Thoracic aorta (tissue), 2 donors: Measurements from ENCODE around the gene NUAK1. TPM values are rescaled to one million over a fixed set of nuclear protein-coding genes. Genes with fewer than 3 reads are reported as not detected.

Experiments
- ATAC-seq: fragments of 150-250 bp; one replicate; pipeline ENCODE4 v1.8.0; 2017; ENCODE audit warnings: low read depth; ENCODE audit not compliant: insufficient number of reproducible peaks, low FRiP score
- DNase-seq: peaks from one replicate; pipeline ENCODE4 v3.0.0-alpha.2; 2020; ENCODE audit warnings: low spot score
- H3K27ac ChIP-seq, 2 donors: fragments of 200-600 bp; sonication (generic); 1 replicate in 1 of 2; 2 replicates in 1 of 2; pipeline ENCODE4 v1.5.1; 2016; ENCODE audit warnings: mild to moderate bottlenecking in 2 of 2, moderate library complexity in 2 of 2
- H3K27me3 ChIP-seq: fragments of 200-600 bp; sonication (generic); replicated peaks from 2 replicates; pipeline ENCODE4 v1.6.0; 2016; ENCODE audit warnings: mild to moderate bottlenecking; ENCODE audit not compliant: insufficient read depth
- H3K36me3 ChIP-seq: fragments of 200-600 bp; sonication (generic); one replicate; pipeline ENCODE4 v1.5.1; 2016
- H3K4me1 ChIP-seq, 2 donors: fragments of 200-600 bp; sonication (generic); 1 replicate in 1 of 2; 2 replicates in 1 of 2; pipeline versions ENCODE4 v1.5.1 to v1.6.0; 2016; ENCODE audit warnings: low read depth in 2 of 2, mild to moderate bottlenecking in 1 of 2; ENCODE audit not compliant: control insufficient read depth in 1 of 2
- H3K4me3 ChIP-seq: fragments of 200-600 bp; sonication (generic); 2 replicates; pipeline ENCODE4 v1.5.1; 2016; ENCODE audit warnings: mild to moderate bottlenecking
- H3K9me3 ChIP-seq: fragments of 200-600 bp; sonication (generic); 2 replicates; pipeline ENCODE4 v1.5.1; 2016
- CTCF ChIP-seq: fragments of 200-600 bp; sonication (generic); IDR thresholded peaks from one replicate; pipeline ENCODE4 v1.5.1; 2019; ENCODE audit warnings: antibody characterized with exemption
- total RNA-seq, 2 donors: library from RNA; depleted of rRNA; stranded (reverse); fragments of >200 nt; gene quantifications; one replicate each; pipeline versions ENCODE4 v1.1.0 to v1.2.3, GENCODE V29; 2016

Gene NUAK1
- total RNA-seq, 2 donors from 2014 or later: 20.0 to 31.4 TPM

DNA sequence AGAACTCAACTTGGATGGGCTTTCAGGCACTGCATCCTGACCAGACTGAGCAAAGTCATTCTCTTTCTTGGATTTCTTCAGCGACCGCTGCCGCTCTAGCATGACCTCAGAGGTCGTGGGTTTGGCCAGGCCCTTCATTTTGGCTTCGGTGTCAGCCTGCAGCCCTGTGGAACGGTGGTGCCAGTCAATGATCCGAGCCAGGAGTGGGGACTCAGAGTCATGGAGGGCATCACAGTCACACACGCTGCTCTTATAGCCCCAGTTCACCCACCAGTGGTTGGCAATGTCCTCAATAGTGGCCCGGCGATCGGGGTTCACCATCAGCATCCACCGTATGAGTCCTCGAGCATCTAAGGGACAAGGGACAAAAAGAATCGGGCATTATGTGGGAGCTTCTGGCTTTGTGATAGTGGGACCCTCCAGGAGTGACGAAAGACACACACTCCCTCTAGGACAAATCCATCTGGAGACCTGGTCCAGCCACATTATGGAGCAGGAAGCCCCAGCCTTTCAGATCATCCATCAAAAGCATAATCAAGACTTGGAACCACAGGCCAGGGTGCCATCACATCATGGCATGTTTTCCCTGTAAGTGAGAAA is 71.0 kb downstream of the NUAK1 start:
- DNase-seq: no peak
- Histone ChIP-seq H3K27ac (no peak overlapping the region), H3K4me1 (peaks cover 15 to 30% of the 10 kb centered on the region in 2 donors), H3K4me3 (no peak overlapping the region), H3K27me3 (no peaks in the 10 kb centered on the region), H3K9me3 (no peaks in the 10 kb centered on the region), H3K36me3 (peaks cover 39% of the 10 kb centered on the region)
- TF ChIP-seq CTCF: no peak
- ATAC-seq: no peak

- no peak for TF ChIP-seq CTCF
- Histone ChIP-seq H3K27ac (no peak overlapping the region), H3K9me3 (no peaks in the 10 kb centered on the region), H3K27me3 (no peaks in the 10 kb centered on the region), H3K4me1 (peaks cover 6 to 21% of the 10 kb centered on the region in 2 donors), H3K36me3 (peaks cover 39% of the 10 kb centered on the region), H3K4me3 (no peak overlapping the region)
- ATAC-seq: no peak
- DNase-seq: no peak
These were observed 71.9 kb downstream of the NUAK1 start for GRCh38 chr12:106066726-106067325.

DNA sequence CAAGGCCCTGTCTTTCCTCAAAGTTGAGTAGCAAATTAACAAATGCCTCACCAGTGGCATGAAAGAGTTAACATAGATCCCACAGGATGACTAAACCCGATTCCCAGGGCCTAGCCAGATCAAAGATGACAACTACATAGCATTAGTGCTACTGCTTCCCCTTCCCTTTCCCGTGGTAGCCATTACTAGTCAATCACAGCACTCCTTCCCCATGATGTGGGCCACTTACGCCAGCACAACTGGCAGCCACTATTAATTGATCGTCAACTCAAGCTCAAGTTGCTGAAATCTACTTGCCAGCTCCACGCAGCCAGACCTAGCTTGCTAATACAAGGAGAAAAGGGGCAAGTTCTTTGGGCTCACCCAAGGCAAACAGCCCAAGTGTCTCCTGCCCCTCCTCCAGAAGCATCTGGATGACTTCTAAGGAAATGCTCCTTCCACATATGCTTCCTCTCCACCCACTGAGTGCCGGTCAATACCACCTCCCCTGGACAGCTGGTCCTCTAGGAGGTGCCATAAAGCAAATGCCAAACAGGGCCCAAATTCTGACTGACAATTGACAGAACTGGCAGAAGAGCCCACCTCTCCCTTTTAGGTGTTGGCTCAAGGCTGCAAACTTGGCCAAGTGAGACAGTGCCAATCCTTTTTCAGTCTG is 72.6 kb downstream of the NUAK1 start:
- TF ChIP-seq CTCF: no peak
- peaks cover 39% of the 10 kb centered on the region for H3K36me3 ChIP-seq
- H3K27me3 ChIP-seq: no peaks in the 10 kb centered on the region
- no peak overlapping the region for H3K4me3 ChIP-seq
- H3K9me3 ChIP-seq: no peaks in the 10 kb centered on the region
- ATAC-seq (no peak), DNase-seq (no peak)
- H3K27ac ChIP-seq: no peak overlapping the region
- H3K4me1 ChIP-seq: peaks cover 2 to 14% of the 10 kb centered on the region in 2 donors

DNA sequence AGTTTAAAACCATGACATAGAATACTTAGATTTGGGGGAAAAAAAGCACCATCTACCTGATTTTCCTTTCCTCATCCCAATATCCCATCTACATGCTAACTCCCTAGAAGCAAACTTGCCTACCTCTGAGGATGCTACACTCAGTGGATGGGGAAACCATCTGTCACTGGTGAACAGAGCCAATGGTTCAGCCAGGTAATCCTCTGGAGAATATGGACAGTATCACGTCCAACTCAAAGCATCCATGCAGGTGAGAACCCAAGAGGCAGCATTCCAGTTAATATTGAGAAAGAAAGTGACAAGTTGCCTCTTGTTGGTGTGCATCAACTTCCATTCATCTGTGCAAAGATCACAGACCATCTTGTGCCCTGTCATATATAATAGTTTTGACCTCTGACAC is 73.2 kb downstream of the NUAK1 start:
- H3K4me1 ChIP-seq: peaks cover 0 to 9% of the 10 kb centered on the region in 2 donors
- ATAC-seq: no peak
- H3K27ac ChIP-seq: no peak overlapping the region
- H3K9me3 ChIP-seq: no peaks in the 10 kb centered on the region
- no peak for DNase-seq
- H3K4me3 ChIP-seq: no peak overlapping the region
- peaks cover 33% of the 10 kb centered on the region for H3K36me3 ChIP-seq
- H3K27me3 ChIP-seq: no peaks in the 10 kb centered on the region
- no peak for TF ChIP-seq CTCF

- H3K4me1 ChIP-seq: peaks cover 0 to 4% of the 10 kb centered on the region in 2 donors
- DNase-seq (no peak), ATAC-seq (no peak)
- peaks cover 26% of the 10 kb centered on the region for H3K36me3 ChIP-seq
- H3K4me3 ChIP-seq: no peak overlapping the region
- H3K27ac ChIP-seq: no peak overlapping the region
- no peak for TF ChIP-seq CTCF
- H3K9me3 ChIP-seq: no peaks in the 10 kb centered on the region
- H3K27me3 ChIP-seq: no peaks in the 10 kb centered on the region
These were observed 74.1 kb downstream of the NUAK1 start for GRCh38 chr12:106064721-106065021.
